Effector CD8-positive, alpha-beta T cell (primary cell): ENCODE measurements around the gene CCDC60.

Experiments used
- DNase-seq: peaks from one replicate; lab custom pipeline; 2025; lab: John Stamatoyannopoulos, UW

CCDC60 gene

DNA sequence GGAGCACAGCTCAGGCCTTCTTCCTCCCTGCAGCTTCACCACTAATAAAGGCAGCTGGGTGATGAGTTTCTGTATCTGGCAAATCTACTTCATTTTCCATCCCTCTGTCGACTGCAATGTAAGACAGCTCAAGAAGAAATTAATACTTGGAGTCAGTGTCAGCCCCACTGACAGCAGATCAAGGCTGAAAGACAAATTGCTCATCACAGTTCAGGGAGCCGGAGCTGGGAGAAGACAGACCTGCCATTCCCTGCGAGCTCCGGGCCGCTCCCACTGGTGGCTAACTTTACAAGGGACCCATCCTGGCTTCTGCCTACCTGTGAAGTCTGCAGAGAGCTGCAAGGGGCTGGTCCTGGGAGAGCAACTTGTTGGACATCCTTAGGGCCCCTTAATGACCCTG is 49.8 kb downstream of the CCDC60 start:
- DNase-seq = no peak

DNA sequence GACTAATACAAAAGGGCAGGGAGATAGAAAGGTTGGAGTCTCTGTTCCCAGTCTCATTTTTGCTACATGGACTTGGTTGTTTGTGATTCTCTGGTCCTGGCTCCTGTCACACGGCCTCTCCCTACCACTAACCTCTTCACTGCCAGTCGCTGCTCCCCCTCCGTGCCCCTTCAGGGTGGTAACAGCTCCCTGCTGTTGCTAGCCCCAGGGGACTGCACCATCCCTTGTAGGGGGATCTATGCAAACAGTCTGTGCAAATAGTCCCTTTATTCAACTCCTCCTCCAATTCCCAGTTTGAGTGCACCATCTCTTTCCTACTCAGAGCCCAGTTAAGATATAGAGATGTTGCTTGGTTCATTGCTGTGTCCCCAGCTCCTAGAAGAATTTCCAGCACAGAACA is 51.1 kb downstream of the CCDC60 start:
- no peak for DNase-seq

DNA sequence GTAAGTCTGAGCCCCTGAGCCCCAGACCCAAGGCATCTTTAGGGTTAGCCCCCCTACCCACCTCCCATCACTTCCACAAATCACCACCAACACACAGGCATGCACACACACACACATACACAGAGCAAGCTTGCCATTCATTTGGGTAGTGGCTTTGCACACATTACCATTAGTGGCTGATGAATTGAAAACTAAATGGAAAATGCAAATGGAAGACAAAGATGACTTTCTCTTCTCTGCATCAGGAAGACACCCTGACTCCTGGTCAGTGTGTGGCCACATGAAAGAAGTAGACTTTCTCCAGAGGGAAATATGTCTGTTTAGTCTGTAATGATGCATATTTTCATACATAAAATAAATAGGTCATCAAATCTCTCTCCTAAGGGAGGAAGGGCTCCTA is 55.2 kb downstream of the CCDC60 start:
- no peak for DNase-seq

DNA sequence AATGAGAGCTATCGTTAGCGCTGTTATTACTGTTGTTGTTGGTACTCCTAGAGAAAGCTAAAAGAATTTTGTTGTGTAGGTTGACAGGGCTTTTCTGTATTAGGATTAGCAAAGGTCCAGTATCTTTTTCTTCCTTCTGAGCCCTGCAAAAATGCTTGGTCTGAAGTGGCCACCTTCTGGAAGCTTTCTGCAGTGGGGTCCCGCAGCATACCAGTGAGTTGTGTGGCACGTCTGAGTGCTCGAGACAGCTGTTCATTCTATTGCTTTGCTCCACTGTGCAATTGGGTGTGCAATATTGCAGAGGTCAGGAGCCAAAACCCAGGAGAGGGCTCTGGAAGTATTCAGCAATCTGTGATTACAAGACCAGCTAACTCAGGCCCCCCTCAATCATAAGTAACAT is 57.1 kb downstream of the CCDC60 start:
- no peak for DNase-seq

DNA sequence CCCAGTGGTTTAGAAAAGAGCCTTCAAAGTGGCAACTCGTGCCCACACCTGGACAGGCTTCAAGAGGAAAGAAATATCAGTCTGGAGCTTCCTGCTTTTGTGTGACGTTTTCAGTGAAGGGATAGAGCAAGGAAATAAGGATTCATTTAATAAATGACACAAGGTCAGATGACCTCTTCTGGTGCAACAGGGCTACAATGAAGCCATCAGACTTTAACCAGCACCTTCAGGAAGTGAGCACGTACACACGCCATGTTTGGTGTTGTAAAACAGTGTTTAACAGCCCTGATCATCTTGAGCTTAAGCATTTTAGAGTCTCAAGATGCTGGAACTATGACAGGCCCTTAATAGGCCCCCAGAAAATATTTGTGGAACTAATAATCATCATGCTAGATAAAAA is 59.1 kb downstream of the CCDC60 start:
- DNase-seq = no peak

DNA sequence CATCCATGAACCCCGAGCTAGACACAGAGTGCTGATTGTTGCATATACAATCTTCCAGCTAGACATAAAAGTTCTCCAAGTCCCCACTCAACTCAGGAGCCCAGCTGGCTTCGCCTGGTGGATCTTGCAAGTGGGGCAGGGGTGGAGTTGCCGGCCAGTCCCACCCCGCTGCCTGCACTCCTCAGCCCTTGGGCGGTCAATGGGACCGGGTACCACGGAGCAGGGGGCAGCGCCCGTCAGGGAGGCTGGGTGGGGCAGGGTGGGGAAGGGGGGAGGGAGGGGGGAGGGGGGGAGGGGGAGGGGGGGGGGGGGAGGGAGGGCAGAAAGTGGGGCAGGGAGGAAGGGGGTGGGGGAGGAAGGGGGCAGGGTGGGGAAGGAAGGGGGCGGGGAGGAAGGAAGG is 63.0 kb downstream of the CCDC60 start:
- DNase-seq = no peak

DNA sequence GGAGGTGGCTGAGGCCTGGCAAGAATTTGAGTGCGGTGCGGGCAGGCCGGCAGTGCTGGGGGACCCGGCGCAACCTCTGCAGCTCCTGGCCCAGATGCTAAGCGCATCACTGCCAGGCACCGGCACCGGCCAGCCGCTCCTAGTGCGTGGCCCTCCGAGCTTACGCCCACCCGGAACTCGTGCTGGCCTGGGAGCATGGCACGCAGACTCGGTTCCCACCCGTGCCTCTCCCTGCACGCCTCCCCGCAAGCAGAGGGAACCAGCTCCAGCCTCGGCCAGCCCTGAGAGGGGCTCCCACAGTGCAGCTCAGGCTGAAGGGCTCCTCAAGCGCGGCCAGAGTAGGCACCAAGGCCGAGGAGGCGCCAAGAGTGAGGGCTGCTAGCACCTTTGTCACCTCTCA is 63.7 kb downstream of the CCDC60 start:
- no peak for DNase-seq

DNA sequence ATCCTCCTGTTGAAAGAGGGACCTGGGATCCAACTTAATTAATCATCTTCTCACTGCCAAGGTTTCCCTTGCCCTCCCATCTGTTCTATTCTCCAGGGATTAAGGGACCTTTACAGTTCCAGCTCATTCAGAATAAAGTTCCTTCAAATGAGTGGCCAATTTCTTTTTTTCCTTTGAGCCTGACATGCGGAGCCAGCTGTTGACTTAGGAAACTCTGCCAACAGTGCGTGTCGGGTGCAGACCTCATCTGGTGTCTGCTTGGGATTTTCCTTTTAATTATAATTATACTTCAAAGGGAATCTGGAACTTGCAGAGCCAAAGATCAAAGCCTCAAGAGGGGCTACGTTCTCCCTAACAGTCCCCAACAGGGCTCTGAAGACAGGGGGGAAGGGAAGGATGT is 64.8 kb downstream of the CCDC60 start:
- no peak for DNase-seq

DNA sequence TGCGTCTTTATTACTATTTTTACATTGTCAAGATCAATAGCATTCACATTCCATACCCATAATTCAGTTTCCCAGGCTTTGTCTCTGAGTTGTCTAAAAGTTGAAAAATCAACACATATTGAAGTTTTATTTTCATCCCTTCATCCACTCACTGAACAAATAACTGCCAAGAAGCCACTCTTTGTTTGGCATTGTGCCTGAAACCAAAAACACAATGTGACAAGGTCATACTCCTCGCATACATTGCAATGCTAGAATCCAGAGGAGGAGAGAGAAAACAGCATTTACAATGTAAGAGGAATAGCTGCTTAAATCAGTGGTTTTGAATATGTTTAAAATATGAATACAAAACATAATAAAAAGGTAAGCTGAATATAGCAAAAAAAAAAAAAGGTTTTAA is 71.8 kb downstream of the CCDC60 start:
- DNase-seq = no peak

DNA sequence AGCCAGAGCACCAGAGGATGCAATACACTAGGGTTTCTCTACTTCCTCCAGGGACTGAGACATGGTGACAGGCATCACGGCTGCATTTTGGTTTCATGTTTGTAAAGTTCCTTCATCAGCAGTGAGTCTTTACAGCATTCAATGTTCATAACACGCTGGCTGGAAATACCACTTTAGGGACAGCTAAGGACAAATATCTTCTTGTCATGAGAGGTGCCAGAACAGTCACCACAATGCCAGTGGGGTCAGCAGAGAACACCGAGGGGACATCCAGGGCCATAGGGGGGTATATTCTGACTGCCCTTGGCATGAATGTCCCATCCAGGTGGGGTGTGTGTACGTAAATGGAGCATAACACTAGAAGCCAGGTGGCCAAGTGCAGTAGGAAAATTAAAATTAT is 72.3 kb downstream of the CCDC60 start:
- DNase-seq = no peak

DNA sequence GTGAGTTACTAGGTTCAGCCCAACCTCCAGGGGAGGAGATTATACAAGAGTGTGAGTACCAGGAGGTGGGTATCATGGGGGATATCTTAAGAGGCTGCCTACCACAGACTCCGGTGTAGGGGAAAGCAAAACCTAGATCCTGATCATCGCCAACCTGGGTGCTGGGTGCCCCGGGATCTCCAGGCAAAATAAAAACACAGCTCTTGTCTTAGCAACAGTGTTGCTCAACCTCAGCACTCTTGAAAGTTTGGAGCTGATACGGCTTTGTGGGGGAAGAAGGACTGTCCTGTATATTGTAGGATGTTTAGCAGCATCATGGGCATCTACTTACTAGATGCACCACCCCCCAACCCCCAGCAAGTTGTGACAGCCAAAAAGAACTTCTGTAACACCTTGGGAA is 74.5 kb downstream of the CCDC60 start:
- no peak for DNase-seq

DNA sequence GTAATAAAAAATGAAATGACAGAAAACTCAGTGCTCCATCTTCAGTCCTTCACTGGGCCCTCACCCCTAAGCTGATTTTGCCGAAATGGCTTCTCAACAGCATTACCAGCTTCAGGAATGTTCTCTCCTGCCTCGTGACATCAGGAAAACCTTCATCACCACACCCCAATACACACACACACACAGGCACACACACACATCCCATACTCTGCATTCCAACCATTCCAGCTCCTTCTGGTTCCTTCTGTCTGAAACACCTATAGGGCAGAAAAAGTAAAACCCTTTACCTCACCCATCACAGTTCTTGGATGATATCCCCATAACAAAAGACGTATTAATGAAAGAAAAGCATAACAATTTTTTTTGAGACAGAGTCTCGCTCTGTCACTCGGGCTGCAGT is 75.9 kb downstream of the CCDC60 start:
- no peak for DNase-seq

DNA sequence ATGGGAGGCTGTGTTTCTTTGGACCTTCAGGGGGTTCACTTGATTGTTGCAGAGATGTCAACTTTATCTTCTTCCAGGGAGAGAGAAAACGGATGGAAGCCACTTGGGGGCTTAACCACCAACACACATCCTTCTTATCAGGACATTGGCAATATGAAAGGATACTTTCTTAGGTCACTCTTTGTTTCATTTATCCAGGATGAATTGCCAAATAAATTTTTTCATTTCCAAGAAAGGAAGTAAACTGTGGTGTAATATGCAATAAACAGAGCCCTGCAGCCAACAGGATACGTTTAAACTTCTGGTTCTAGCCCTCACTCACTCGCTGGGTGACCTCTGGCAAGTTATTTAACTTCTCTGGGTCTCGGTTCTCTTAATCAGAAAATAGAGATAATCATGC is 77.8 kb downstream of the CCDC60 start:
- DNase-seq = no peak

DNA sequence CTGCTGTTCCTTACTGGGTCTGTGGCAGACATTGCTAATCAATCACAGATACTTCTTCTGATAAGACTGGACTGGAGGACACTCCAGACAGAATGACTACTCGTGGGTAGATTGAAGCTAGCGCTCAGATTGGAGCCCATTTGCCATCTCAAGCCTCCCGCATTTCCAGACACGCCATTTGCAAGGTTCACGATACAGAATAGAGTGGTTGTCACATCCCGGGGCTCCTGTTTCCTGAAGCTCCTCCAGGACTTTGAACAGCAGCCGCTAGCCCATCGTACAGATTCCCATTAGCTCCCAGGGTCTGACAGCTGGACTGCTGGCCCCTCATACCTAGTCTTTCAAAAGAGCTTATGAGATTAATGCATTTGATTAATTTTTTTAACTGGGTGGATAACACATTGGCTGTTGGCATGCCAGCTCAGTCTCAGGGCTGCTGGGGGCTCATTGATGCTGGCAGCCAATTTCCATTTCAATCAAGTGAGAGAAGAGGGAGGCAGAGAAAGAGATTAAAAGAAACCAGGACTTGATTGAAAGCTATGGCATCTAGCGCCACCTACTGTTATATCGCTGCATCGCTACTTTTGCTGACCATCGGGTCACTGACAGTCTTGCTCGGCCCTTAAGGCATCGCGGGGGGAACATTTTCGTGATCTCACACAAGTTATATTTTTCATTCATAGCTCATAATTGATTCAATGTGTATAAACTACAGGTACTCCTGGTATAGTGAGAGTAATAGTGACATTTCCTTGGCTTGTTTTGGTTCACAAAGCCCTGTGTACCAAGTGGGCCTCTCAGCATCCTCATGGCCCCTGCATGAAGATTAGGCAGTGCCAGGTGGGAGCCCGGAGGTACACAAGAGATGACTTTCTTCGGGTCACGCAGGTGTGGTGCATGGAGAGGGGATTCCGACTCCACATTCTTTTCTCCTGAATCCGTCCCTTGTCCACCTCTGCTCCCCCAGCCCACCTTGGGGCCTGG is 78.6 kb downstream of the CCDC60 start:
- no peak for DNase-seq

DNA sequence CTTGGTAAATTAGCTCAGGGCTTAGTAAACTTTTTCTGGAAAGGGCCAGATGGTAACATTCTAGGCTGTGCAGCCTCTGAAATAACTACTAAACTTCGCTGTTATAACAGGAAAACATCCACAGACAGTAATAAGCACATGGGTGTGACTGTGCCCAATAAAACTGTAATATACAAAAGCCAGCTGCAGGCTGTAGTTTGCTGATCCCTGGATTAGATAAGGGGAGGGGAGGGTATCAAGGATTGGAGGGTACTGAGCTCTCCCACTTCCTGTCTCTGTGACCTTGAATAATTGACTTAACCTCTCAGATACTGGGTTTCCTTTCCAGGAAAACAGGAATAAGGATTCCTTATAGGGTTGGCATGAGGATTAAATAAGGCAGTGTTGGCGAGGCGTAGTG is 81.2 kb downstream of the CCDC60 start:
- DNase-seq = no peak

DNA sequence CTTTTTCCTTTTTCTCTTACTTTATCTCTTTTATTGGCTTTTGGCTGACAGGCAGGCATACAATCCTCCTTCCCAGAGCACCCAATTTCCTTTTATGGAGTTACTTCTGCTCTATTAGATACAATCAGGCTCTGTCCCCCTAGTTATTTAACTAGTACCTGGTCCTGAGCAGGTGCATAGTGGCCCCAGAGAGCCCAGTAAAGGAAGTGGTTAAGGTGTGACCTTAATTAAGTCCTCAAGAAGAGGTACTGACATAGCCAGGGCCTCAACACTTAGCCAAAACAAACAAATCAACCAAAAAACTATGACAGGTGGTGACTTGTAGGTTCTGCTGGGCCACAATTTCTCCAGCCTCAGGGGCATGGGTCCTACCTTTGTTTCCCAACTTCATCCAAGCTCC is 82.9 kb downstream of the CCDC60 start:
- no peak for DNase-seq

DNA sequence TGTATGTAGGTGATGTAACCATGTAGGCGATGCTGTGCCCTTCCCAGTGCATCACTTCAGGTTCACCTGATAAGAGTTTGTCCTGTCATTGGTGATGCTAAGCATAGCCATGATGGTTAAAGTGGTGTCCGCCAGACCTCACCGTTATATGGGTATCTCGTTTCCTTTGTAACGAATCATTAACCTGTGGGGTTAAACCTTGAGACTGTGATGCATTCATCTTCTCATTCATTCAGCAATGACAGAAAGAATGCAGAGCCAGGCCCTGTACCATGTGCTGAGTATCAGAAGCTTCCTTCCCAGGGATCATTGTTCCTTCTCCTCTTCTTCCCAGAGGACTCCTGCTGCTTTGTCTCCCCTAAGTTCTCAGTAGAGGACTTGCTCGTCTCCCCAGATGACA is 84.9 kb downstream of the CCDC60 start:
- no peak for DNase-seq

DNA sequence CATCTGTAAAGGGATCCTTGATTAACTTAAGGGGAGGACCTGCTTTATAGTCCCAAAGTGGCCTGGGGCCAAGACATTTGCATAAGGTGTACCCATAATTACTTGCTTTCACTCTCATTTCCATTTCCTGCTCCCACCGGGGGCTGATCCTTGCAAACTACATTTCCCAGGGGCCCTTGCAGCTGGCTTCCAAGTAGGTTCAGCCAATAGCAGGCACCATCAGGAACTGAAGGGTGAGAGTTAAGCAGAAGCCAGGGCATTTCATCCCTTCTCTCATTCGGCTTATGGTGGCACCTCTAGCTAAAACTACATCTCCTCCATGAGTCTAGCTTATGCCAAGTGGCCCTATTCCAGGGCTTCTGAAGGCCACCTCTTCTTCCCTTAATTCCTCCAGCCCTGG is 88.8 kb downstream of the CCDC60 start:
- no peak for DNase-seq

DNA sequence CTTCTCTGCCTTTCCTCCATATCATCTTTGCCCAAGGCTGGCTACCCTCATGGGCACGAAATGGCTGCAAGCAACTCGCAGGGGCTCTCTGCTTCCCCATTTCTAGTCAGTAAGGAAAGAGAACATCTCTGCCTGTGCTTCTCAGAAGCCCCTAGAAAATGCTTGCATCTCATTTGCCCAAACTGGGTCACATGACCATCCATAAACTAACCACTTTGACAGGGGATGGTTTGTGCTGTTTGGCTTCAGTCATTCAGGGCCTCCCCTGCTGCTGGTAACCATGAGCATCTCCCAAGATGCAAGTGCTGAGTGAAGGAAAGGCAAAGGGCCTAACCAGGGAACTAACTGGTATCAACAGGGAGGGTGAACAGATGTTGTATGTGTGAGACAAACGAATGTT is 91.1 kb downstream of the CCDC60 start:
- DNase-seq = no peak

DNA sequence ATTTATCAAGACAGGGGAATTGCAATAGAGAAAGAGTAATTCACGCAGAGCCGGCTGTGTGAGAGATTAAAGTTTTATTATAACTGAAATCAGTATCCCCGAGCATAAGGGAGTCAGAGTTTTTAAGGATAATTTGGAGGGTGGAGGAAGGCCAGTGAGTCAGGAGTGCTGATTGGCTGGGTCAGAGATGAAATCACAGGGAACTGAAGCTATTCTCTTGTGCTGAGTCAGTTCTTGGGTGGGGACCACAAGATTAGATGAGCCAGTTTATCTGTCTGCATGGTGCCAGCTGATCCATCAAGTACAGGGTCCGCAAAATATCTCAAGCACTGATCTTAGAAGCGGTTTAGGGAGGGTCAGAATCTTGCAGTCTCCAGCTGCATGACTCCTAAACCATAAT is 96.6 kb downstream of the CCDC60 start:
- no peak for DNase-seq

DNA sequence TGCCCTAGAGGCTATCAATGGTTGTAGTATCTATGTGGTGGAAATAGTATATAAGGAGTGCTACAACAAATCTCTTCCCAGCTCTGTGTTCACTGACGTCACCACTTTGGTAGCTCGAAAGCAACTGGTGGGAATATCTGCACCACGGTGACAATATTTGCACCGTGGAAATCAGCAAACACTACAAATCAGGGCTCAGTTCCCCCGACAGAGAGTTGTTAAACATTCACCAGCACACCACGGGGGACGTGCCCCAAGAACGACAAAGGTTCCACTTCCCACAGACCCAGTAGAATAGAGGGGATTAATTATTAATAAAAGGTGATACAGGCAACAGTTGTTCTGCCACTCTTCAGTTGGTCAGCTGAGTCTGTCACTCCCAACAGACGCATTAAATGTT is 98.4 kb downstream of the CCDC60 start:
- no peak for DNase-seq

DNA sequence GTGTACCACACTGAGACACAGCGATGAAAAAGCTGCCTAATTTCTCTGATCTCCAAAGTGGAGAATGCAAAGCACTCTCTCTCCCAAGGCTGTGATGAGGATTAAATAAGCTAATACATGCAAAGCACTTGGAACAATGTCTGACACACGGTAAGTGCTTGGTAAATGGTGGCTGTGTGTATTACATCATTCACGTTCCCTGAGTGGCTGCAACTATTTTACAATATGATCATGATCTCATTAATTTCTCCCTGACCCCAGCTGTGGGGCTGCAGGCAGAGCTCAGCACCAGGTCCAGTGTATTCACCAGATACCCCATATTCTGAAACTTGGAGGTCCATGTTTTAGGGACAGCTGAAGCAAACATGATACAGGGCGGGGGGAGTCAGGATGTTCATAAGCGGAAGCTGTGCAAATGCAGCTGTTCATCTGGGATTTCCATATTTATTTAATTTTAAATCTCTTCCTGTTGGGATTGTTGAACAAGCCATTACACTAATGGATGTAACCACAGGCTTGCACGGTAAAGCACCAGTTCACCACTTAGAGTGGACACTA is 106.4 kb downstream of the CCDC60 start:
- DNase-seq = no peak

DNA sequence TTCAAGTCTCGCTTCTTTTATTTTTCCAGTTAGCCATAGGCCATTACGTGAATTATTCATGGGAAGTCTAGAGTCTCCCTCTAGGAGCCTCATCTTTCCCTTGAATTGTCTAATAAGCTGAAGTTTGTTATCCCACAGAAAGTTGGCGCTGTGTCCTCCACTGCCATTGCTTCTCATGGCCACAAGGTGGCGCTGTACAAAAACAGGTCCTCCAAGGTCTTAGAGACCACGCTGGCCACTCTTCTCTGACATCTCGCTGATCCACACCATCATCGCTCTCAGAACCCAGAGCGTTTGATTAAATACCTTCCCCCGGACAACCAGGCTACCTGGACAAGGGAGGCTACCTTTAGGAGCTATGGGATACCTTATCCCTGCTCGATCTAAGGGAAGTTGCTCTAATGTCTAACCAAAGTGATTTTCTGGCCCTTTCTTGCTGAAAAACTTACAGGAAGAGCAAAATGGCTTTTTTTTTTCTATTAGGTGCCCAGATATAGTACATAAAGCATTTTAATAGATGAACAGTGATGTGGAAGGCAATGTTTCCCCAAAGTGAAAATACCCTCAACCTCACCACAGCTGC is 110.0 kb downstream of the CCDC60 start:
- no peak for DNase-seq
